Central memory CD8-positive, alpha-beta T cell (primary cell): Measurements from ENCODE around the gene PIP5K1A.
"Not testable (repeated sequence)": the region's sequence is repeated elsewhere in the genome, so short reads cannot be mapped to it uniquely, and the experiment has no call there.

ENCODE experiments used
- ATAC-seq: fragments of 150-1000 bp; cut with Tn5 transposase; replicated peaks from 2 replicates; pipeline ENCODE4 v1.10.0; 2022; ENCODE audit warnings: mild to moderate bottlenecking, moderate FRiP score, moderate number of reproducible peaks; ENCODE audit not compliant: poor library complexity, severe bottlenecking; ENCODE audit errors: extremely low read depth
- DNase-seq, 2 donors: peaks; one replicate each; pipeline ENCODE4 v3.0.0; 2021; ENCODE audit warnings: low spot score in 2 of 2
- H3K27ac Mint-ChIP-seq: one replicate; pipeline ENCODE4 v1.8.0; 2022; ENCODE audit warnings: low read depth, mild to moderate bottlenecking, moderate library complexity, mixed read lengths
- H3K27me3 Mint-ChIP-seq: one replicate; pipeline ENCODE4 v1.8.0; 2022; ENCODE audit warnings: mixed read lengths
- H3K36me3 Mint-ChIP-seq: one replicate; pipeline ENCODE4 v1.8.0; 2022; ENCODE audit warnings: mild to moderate bottlenecking, moderate library complexity, mixed read lengths; ENCODE audit not compliant: insufficient read depth
- H3K4me1 Mint-ChIP-seq: one replicate; pipeline ENCODE4 v1.8.0; 2022; ENCODE audit warnings: mixed read lengths
- H3K4me3 Mint-ChIP-seq: one replicate; pipeline ENCODE4 v1.8.0; 2022; ENCODE audit warnings: mild to moderate bottlenecking, moderate library complexity, mixed read lengths
- H3K9me3 Mint-ChIP-seq: one replicate; pipeline ENCODE4 v1.8.0; 2022; ENCODE audit warnings: mixed read lengths

PIP5K1A gene

GRCh38 chr1:151275341-151275740 is 77.0 kb downstream of the PIP5K1A start:
- H3K4me1 Mint-ChIP-seq, DNase-seq: not testable (repeated sequence)

DNA sequence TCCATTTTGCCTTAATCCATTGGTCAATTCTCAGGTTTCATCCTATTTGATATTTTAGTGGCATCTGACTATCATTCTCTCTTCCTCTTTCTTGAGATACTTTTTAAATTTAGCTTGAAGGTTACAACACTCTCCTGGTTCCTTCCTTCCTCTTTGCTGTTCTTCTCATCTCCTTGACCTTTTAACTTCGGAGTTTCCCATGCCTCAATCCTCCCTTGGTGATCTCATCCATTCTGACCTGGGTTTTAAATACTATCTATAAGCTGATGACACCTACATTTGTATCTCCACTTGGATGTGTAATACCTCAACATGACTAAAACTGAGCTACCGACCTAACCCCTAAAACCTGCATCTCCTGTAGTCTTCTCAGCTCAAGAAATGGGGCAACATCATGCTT is 78.9 kb downstream of the PIP5K1A start:
- peaks cover 17% of the 10 kb centered on the region for H3K4me1 Mint-ChIP-seq
- no peak overlapping the region for H3K27ac Mint-ChIP-seq
- no peaks in the 10 kb centered on the region for H3K27me3 Mint-ChIP-seq
- no peaks in the 10 kb centered on the region for H3K9me3 Mint-ChIP-seq
- peaks cover 12% of the 10 kb centered on the region for H3K36me3 Mint-ChIP-seq
- H3K4me3 Mint-ChIP-seq, result no peak overlapping the region
- no peak for DNase-seq
- no peak for ATAC-seq

More at GRCh38 chr1:151275341-151275740, 77.0 kb downstream of the PIP5K1A start:
- not testable (repeated sequence) for H3K9me3 Mint-ChIP-seq, H3K36me3 Mint-ChIP-seq, ATAC-seq, H3K27ac Mint-ChIP-seq, H3K4me3 Mint-ChIP-seq, H3K27me3 Mint-ChIP-seq

- Mint-ChIP-seq H3K9me3 (no peaks in the 10 kb centered on the region), H3K27me3 (no peaks in the 10 kb centered on the region), H3K36me3 (peaks cover 23% of the 10 kb centered on the region), H3K27ac (peak overlapping the region; percentile 91), H3K4me1 (peaks cover 38% of the 10 kb centered on the region), H3K4me3 (peak overlapping the region; percentile 91)
- peak; percentile 40 for ATAC-seq
- DNase-seq, result peak; percentile 95
Observed at GRCh38 chr1:151281225-151281968, 83.0 kb downstream of the PIP5K1A start.

DNA sequence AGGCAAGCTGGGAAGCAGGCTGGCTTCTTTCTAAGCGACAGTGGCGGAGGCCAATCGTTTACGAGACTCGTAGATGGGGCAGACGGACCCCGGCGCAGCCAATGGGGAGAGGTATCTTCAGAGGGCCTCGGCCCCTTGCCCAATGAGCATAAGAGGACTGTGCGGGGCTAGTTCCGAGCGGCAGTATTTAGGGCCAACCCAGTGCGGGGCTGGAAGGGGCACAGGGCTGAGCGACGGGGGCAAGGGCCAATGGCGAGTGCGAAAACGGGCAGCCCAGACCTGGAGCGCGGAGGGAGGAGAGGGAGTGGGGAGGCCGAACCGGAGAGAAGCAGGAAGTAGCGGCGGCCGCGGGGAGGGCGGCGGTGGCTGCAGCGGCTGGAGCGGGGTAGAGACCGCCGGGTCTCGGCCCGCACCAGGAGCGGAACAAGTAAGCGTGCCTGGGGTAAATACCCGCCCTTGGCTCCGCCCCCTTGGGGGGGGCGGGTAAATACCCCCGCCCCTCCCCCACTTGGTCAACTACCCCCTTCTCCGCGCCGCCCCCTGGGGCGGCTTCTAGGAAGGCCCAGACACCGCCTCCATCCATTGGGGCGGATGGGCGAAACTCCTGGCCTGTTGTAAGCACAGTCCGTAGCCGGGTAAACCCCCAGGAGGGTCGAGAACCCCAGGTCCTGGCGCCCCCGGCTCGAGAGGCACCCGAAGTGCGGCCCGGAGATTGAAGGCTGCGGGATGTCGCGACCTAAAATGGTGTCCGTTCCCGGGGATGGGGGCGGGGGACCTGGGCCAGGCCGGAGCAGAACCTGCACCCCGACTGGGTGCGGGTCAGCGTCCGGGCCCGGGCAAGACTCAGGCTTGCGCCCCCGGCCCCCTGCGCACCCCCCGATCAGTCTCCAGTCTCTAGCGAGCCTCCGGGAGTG is 83.9 kb downstream of the PIP5K1A start, which contains the start of gene ZNF687:
ZNF687 (plus strand) TSS at position 331 of the 914 bp plus-strand sequence. CDS start 3,993 bp downstream, outside the sequence.
- peak; percentile 93 for ATAC-seq
- Mint-ChIP-seq H3K9me3 (no peaks in the 10 kb centered on the region), H3K36me3 (peaks cover 28% of the 10 kb centered on the region), H3K27ac (peak within 1 kb of the TSS; percentile 91), H3K4me3 (peak within 1 kb of the TSS; percentile 91), H3K27me3 (no peaks in the 10 kb centered on the region), H3K4me1 (peaks cover 38% of the 10 kb centered on the region)
- DNase-seq, result peak; percentile 92 to 98

DNA sequence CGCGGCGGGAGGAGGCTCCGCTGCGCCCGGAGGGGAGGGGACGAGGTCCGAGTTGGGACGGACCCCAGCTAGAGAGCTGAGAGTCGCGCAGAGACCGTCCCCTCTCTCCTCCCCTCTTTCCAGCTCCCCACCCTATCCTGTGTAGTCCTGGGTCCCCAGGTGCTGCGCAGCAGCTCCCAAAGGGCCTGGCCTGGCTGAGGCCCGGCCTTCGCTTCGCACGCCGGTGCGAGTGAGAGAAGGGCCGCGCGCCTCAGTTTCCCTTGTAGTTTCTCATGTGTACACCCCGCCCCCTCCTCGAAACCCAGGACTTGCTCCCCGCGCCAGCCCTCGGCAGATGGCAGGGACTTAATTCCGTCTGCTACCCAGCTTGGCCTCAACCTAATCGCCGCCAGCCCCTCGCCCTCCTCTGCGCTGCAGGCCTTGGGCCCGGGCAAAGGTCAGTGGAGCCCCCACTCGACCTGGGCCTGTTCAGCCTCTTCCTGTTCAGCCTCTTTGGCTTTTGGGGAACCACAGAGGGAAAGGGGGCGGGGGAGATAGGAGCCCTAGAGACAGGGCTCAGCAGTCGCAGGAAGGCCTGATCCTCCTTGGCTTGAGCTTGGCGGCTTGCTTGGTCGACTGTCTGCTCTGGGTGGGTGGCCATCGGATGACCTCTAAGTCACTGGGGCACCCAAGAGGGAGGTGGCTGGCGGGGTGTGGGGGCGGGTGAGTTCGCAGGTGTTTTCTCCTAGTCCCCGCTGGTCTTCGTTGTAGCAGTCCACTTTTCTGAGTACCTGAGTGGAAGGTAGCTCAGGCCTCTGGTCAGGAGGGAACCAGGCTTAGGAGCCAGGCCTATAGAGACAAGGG is 84.8 kb downstream of the PIP5K1A start:
- H3K36me3 Mint-ChIP-seq, result peaks cover 28% of the 10 kb centered on the region
- peaks cover 39% of the 10 kb centered on the region for H3K4me1 Mint-ChIP-seq
- H3K4me3 Mint-ChIP-seq, result peak overlapping the region; percentile 91
- ATAC-seq (no peak), DNase-seq (peak in 1 of 2 donors; percentile 19)
- no peaks in the 10 kb centered on the region for H3K9me3 Mint-ChIP-seq
- H3K27ac Mint-ChIP-seq, result peak overlapping the region; percentile 62
- no peaks in the 10 kb centered on the region for H3K27me3 Mint-ChIP-seq

DNA sequence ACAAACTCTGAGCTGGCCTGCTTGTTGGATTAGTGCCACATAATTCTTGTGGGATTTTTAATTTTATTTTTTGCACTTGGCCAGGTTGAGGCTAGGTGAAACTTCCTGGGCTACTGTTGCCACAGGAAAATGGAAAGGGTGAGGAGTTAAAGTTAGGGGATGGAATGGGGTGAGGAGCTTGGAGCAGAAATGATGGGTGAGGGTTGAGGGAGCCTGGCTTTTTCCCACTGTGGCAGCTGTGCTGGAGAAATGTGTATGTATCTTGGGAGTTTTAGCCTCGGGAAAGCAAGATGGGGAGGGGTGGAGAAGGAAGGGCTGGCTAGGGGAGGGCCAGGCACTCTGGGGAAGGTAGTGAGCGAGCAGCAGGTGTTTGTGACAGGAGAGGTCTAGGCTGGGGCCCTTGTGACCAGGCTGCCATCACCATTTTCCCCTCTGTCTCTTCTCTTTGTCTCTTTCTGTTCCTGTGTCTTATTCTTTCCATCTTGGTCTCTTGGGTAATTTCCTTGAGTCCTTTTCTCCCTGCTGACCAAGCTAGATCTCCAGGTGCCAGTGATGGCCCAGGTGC is 85.7 kb downstream of the PIP5K1A start:
- Mint-ChIP-seq H3K27me3 (no peaks in the 10 kb centered on the region), H3K27ac (peak overlapping the region; percentile 62), H3K9me3 (no peaks in the 10 kb centered on the region), H3K36me3 (peaks cover 34% of the 10 kb centered on the region), H3K4me1 (peaks cover 49% of the 10 kb centered on the region), H3K4me3 (peak overlapping the region; percentile 91)
- no peak for DNase-seq
- ATAC-seq, result no peak

- no peak overlapping the region for H3K4me3 Mint-ChIP-seq
- H3K9me3 Mint-ChIP-seq, result no peaks in the 10 kb centered on the region
- DNase-seq (no peak), ATAC-seq (no peak)
- peaks cover 34% of the 10 kb centered on the region for H3K36me3 Mint-ChIP-seq
- H3K27ac Mint-ChIP-seq, result no peak overlapping the region
- H3K4me1 Mint-ChIP-seq, result peaks cover 47% of the 10 kb centered on the region
- H3K27me3 Mint-ChIP-seq, result no peaks in the 10 kb centered on the region
Observed at GRCh38 chr1:151286619-151287340, 88.4 kb downstream of the PIP5K1A start.

GRCh38 chr1:151287341-151287699 is 89.0 kb downstream of the PIP5K1A start:
- Mint-ChIP-seq H3K27me3 (no peaks in the 10 kb centered on the region), H3K4me3 (no peak overlapping the region), H3K4me1 (peaks cover 42% of the 10 kb centered on the region), H3K27ac (no peak overlapping the region), H3K36me3 (peaks cover 32% of the 10 kb centered on the region), H3K9me3 (no peaks in the 10 kb centered on the region)
- ATAC-seq, result no peak
- DNase-seq, result no peak

GRCh38 chr1:151287767-151288500 is 89.6 kb downstream of the PIP5K1A start:
- H3K36me3 Mint-ChIP-seq, result peaks cover 36% of the 10 kb centered on the region
- DNase-seq (no peak), ATAC-seq (no peak)
- no peaks in the 10 kb centered on the region for H3K27me3 Mint-ChIP-seq
- H3K9me3 Mint-ChIP-seq, result no peaks in the 10 kb centered on the region
- no peak overlapping the region for H3K27ac Mint-ChIP-seq
- no peak overlapping the region for H3K4me3 Mint-ChIP-seq
- peaks cover 41% of the 10 kb centered on the region for H3K4me1 Mint-ChIP-seq

GRCh38 chr1:151288502-151288901 is 90.2 kb downstream of the PIP5K1A start:
- ATAC-seq (no peak), DNase-seq (no peak)
- no peaks in the 10 kb centered on the region for H3K9me3 Mint-ChIP-seq
- peaks cover 36% of the 10 kb centered on the region for H3K4me1 Mint-ChIP-seq
- peak overlapping the region; percentile 36 for H3K27ac Mint-ChIP-seq
- H3K4me3 Mint-ChIP-seq, result no peak overlapping the region
- peaks cover 34% of the 10 kb centered on the region for H3K36me3 Mint-ChIP-seq
- H3K27me3 Mint-ChIP-seq, result no peaks in the 10 kb centered on the region
